ENCODE data around the gene ZNF672. TPM values are rescaled to one million over a fixed set of nuclear protein-coding genes. Genes with fewer than 3 reads are reported as not detected.
A peak's percentile ranks its signal among the peaks of the same experiment; 100 is the strongest.

Gene ZNF672
- total and polyA plus RNA-seq, 2 of the 13 experiments (the other 11 are each of a cell fraction or from before 2014, with no cell fraction given): 17.2 to 22.9 TPM

GRCh38 chr1:248828845-248829244 is 9.2 kb upstream of the ZNF672 start (continued):
- TF ChIP-seq MEIS1 (CRISPR knock-in tag; IDR thresholded peaks at IDR 0.05; ENCODE audit: borderline replicate concordance): no peak
- no peak for TF ChIP-seq PRMT3 (CRISPR knock-in tag; IDR thresholded peaks at IDR 0.05; ENCODE audit: borderline replicate concordance, low read depth)
- TF ChIP-seq JUNB (CRISPR knock-in tag; IDR thresholded peaks at IDR 0.05; ENCODE audit: borderline replicate concordance): peak; percentile 69; the same call in 1 of the 2 replicates
- no peak for TF ChIP-seq ZNF225 (CRISPR knock-in tag; IDR thresholded peaks at IDR 0.05)
- TF ChIP-seq ZNF280D (CRISPR knock-in tag; IDR thresholded peaks at IDR 0.05): no peak
- no peak for TF ChIP-seq ZUFSP (CRISPR knock-in tag; IDR thresholded peaks at IDR 0.05; ENCODE audit: borderline replicate concordance)
- no peak for TF ChIP-seq ZNF484 (CRISPR knock-in tag; IDR thresholded peaks at IDR 0.05; ENCODE audit: borderline replicate concordance, low read depth)
- no peak for TF ChIP-seq ZBTB2 (CRISPR knock-in tag; IDR thresholded peaks at IDR 0.05; ENCODE audit: low read depth)
- no peak for TF ChIP-seq PCBP1 (IDR thresholded peaks at IDR 0.05; ENCODE audit: borderline replicate concordance, low read depth, low read length)
- no peak for TF ChIP-seq ZNF180 (CRISPR knock-in tag; IDR thresholded peaks at IDR 0.05; ENCODE audit: borderline replicate concordance, low read depth)
- TF ChIP-seq RARA (CRISPR knock-in tag; IDR thresholded peaks at IDR 0.05): peak; percentile 68
- no peak for TF ChIP-seq KAT8 (CRISPR knock-in tag; IDR thresholded peaks at IDR 0.05)
- no peak for TF ChIP-seq ZNF44 (CRISPR knock-in tag; IDR thresholded peaks at IDR 0.05)
- TF ChIP-seq NFE2 (CRISPR knock-in tag; IDR thresholded peaks at IDR 0.05): no peak
- no peak for TF ChIP-seq FOXM1 (CRISPR knock-in tag; IDR thresholded peaks at IDR 0.05)
- peak; percentile 33; the same call in 1 of the 2 replicates for TF ChIP-seq SALL1 (CRISPR knock-in tag; IDR thresholded peaks at IDR 0.05)
- no peak for TF ChIP-seq ZBTB20 (CRISPR knock-in tag; IDR thresholded peaks at IDR 0.05; ENCODE audit: borderline replicate concordance, low read depth)
- TF ChIP-seq IKZF1 (IDR thresholded peaks at IDR 0.05): no peak
- TF ChIP-seq CBX1 (IDR thresholded peaks at IDR 0.05; ENCODE audit: low read depth): no peak
- no peak for TF ChIP-seq ZNF790 (CRISPR knock-in tag; IDR thresholded peaks at IDR 0.05; ENCODE audit: borderline replicate concordance)
- TF ChIP-seq ZNF501 (CRISPR knock-in tag; IDR thresholded peaks at IDR 0.05): no peak
- TF ChIP-seq ZNF552 (CRISPR knock-in tag; IDR thresholded peaks at IDR 0.05; ENCODE audit: borderline replicate concordance): no peak
- TF ChIP-seq RFXAP (CRISPR knock-in tag; IDR thresholded peaks at IDR 0.05; ENCODE audit: borderline replicate concordance): no peak
- TF ChIP-seq PPARG (CRISPR knock-in tag; conservative IDR thresholded peaks at IDR 0.05): peak; percentile 88
- no peak for TF ChIP-seq FOXO1 (CRISPR knock-in tag; IDR thresholded peaks at IDR 0.05)

All from HepG2 (cell line).